NCI-H2081 (cell line): Measurements from ENCODE around the gene TUT1.
"Not testable (repeated sequence)": the region's sequence is repeated elsewhere in the genome, so short reads cannot be mapped to it uniquely, and the experiment has no call there.

Source experiments
- DNase-seq, 2 experiments: peaks; one replicate each; lab custom pipeline; 2025; lab: John Stamatoyannopoulos, UW

TUT1 gene

DNA sequence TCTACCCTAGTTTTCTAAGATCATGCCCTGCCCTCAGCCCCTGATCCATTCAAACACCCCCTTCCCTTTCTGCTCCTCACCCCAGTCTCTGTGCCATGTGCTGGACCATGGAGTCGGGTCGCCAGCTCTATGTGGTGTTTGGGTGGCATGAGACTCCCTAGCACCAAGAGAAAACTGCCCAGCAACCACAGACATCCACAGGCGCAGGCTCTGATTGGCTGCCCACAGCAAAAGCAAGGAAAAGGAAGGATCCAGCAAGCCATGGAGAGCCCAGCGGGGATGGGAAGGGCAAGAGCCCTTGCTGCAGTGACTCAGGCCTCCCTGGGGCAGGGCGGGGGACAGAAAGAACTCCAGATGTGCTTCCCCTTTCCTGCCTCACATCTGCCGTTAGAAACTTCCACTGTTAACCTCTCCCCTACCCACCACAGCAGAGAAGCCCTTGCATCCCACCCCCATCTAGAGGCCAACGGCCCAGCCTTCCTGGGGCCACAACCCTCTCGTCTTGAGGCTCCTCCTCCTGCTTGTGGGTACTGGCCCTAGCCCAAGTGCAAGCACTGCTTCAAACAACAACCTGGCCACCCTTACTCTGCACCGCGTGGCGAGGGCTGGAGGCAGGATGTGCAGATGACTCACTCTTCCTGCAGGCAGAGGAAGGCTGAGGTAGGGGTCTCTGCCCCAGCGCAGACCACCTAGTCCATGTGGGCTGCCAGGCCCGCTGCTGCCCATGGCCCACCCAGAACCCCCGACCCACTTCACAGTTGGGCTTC lies 35.0 kb downstream of the TUT1 start:
- peak; percentile 18 to 25 for DNase-seq

DNA sequence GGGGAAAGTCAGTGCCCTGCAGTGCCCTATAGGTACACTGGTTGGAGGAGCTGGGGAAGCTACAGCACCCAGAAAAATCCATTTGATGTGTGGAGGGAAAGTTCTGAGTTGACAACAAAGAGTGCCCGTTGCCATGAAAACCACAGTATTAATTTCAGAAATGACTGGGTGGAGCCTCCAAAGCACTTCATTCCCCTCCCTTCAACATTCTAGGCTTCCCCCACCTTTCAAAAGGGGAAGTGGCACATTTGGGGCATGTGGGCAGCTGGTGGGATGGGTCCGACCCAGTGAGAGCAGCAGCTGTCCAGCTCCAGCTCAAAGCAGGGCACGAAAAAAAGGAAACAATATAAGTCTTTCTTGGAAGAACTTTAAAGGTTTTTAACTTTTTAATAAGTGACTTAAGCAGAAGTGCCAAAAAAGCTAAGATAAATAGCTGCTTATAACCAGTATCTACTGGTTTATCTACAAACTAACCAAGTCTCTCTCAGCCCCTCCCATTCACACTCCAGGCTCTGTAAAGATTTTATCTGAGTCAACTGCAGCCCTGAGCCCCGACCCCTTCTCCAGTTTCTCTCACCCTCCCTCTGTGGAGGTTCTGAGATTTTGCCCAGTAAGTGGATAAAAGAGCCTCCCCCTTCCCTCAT lies 35.7 kb downstream of the TUT1 start:
- DNase-seq, result no peak

DNA sequence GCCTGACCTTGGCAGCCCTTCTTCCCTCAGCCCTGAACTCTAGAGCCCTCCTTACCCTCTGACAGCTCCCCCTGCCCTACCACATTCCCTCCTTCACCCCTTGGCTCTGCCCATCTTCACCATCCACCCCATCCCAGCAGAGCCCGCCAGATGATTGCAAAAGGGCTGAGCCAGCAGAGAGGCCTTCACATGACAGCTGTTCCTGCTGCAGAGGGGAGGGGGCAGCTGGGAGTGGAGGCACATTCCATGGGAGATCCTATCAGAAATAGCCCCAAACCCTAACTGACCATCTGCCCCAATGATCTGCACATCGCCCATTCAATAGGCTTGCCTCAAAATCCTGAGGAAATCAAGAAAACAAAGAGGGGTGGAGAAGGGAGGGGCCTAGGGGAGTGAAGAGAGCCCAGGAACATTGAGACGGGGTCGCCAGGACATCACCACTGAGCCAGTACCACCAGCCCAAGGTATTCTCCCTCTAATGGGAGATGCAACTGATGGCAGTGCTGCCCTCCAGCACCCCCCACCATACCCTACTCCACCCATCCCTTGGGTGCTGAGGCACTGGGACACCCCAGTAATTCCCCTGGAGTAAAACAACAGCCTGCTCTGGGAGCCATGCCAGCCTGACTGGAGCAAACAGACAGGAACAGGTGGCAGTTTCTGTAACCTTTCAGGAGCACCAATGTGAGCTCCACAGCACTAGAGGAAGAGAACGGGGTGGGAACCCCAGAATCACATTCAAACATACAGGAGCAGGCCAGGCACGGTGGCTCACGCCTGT lies 36.7 kb downstream of the TUT1 start:
- peak in 1 of 2 experiments; percentile 8 for DNase-seq

DNA sequence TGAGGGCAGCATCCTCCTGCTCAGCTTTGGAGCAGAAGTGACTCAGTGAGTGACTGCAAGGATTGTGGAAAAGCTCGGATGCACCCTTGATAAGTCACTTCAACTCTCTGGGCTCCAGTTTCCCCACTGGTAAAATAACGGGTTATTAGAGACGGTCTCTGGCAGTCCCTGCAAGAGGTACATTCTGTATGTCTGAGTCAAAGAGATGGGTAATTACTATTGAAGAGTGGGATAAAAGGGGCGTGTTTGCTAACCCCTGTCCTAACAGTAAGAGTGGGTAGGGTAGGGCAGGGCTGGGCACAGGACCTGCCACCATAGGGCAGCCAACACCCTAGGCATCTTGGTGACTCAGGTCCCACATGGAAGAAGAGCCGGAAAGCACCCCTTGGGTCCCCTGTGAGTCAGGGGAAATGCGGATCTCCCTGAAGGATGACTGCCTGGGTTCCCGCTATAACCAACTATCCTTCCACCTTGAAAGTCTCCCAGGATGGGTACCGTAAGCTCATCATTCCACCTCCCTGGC lies 37.4 kb downstream of the TUT1 start:
- DNase-seq, result no peak

DNA sequence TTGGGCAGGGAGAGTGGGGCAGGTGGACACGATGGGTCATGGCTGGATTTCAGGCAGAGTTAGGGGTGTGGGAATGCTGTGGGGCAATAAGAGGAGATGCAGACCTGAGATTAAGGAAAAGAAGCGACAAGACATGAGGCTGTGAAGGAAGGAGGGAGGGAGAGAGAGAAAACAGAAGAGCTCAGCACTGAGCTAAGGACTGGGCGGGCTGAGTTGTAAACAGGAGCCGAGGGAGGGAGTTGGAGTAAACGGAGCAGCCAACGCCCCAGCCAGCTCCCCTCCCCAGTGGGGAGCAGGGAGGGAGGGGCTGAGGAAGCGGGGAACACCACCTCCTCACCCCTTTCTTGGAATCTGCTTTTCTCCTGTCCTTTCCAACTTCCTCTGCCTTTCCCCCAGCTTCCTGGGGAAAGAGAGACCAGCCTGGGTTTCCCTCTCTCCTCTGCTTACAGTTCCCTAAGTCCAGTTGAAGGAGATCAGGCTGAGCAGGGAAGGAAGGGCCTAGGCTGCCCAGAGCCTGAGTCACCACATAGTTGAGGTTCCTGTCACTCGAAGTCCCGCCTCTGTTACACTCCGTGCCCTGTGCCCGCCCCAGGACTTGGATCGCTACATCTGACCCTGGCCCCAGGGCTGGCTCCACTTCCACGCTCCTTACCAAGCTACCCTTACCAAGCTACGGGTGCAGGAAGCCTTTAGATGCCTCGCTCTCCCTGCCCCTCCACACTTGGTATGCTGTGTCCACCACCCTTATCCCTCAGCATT lies 38.1 kb downstream of the TUT1 start:
- no peak for DNase-seq

DNA sequence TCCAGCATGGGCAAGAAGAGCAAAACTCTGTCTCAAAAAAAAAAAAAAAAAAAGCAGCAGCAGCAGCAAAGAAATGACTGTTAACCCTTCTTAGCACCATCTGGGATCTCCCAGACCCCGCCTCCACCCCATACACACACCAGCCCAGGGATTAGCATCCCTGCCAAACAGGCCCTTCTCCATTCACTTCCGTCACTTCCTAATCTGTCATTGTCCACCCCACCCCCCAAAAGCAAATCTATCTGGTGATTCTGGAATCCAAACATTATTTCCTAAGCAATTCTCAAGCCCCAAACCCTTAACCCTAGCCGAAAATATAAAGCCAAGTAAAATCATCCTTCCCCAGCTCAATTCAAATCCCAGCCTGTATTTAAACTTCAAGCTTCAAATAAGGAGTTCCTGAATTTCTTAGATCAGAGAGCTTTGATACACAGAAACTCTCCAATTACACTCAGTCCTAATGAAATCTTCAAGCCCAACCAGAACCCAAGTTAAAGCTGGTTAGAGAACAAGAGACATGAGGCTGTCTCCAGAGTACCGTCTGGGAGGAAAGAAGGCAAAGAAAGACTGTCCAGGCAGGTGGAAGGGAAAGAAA lies 38.7 kb downstream of the TUT1 start:
- no peak for DNase-seq

DNA sequence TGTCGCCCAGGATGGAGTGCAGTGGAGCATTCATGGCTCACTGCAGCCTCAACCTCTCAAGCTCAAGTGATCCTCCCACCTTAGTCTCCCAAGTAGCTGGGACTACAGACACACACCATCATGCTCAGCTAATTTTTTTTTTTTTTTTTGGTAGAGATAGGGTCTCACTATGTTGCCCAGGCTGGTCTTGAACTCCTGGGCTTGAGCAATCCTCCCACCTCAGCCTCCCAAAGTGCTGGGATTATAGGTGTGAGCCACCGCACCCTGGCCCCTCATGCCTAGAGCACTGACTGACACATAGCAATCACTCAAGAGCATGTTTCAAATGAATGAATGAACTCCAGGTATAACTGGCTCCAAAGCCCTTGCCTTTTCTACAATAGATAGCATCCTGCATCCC lies 40.8 kb downstream of the TUT1 start:
- DNase-seq, result not testable (repeated sequence)

DNA sequence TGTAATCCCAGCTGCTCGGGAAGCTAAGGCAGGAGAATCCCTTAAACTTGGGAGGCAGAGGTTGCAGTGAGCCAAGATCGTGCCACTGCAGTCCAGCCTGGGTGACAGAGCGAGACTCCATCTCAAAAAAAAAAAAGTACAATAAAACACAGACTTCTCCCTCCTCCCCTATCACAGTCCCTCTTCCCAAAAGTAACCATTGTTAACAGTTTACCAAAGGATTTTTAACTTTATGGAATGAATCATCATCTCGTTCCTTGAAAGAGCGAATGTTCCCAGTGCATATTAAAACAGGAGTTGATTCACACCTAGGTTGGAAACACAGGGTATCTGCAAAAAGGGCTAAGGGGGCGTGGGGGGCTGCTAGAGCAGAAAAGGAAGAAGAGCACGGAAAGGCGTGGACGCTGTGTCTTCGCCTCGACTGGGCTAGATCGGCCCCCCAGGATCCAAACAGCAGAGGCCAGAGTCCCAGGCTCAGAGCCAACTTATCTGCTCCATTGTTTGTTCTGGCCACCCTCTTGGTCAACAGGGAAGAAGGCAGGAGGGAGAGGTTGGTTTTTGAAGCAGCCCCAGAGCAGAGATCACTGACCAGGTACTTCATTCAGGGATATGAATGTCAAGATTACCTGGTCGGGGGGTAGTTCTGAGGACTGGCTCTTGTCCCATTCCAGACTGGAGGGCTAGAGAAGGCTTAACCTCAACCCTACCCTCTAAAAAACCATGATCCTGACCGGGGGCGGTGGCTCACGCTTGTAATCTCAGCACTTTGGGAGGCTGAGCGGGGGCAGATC lies 42.6 kb downstream of the TUT1 start:
- DNase-seq, result no peak

DNA sequence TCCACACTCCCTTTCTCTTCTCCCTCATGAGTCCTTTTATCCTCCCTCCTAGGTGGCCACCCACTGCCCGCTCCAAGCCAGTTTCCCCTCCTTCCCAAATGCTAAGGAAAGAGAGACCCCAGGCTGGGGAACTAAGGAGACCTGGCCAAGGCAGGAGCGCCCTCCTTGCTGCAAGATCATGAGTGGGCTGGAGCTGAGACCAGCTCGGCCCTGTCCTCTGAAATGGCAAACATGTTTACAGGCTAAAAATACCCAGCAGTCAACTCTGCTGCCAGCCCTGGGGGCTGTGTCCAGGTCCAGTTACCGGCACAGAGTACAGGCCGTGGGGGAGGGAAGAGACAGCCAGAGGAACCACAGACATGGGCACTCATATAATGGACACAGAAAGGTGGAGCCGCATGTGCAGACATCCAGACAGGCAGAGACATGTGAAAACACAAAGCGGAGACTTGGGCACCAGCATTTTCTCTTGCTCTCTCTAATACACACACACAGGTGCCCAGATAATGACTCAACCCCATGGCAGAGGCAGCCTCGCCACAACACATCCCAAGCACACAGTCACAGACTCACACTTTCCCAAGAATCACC lies 43.5 kb downstream of the TUT1 start:
- no peak for DNase-seq

DNA sequence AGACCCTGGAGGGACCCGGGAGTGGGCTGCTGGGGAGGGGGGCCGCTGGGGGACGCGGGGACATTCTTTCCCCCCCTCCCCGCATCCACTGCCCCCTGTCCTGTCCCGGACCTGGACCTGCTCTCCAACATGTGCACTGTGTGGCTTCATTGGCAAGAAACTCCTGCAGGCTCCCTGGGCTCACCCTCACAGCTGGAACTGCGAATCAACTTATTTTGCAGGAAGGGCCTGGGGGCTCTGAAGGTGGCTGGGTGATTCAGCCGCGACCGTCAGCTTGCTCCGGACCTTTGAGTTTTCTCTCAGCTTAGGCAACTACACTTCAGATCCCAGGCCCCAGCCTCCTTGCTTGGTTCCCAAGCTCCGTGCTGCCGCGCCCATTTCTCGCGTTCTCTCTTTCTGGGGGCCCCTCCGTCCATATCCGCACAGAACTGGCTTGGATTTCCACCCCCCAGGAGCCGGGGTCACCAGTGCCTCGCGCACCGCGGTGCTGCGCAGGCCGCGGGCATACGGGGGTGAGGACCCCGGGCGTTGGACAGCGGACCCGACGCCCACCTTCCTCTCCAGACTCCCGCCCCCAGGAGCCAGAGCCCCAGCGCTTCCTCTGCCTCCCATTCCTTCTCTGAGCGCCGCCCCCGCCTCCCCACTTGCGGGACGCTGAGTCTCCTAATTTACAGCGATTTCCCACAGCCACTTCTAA lies 44.2 kb downstream of the TUT1 start:
- DNase-seq, result no peak

DNA sequence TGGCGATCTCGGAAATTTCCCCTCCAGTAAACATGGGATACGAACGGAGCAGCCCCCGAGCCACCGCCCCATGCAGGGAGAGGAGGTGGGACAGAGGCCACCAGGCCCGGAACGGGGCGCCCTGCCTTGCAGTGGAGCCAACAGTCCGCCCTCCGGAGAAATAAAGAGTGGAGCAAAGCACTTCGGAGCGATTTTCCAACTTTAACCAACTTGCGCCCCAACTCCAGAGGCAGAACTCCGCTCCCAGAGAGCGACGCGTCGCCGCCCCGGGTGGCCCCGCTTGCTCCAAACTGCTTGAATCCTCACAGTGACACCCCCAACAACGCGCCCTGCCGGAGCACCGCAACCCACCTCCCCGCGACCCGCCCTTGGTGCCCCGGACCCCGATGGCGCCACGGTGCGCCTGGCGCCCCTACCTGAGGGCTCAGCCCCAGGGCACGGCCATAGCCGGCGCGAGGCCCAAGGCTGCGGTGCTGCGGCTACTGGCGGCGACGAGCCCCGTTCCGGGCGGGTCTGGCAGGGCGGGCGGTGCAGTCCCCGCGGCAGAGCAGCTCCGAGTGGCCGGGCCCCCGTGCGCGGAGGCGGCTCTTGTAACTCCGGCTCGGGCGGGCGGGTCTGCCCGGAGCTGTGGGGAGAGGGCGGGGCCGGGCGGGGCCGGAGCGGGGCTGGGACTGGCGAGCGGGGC lies 44.9 kb downstream of the TUT1 start, which contains the start of gene AHNAK:
Gene AHNAK (minus strand): TSS at position 563 of the 685 bp plus-strand sequence. CDS start 10,708 bp downstream, outside the sequence.
- DNase-seq, result peak in 1 of 2 experiments; percentile 3

DNA sequence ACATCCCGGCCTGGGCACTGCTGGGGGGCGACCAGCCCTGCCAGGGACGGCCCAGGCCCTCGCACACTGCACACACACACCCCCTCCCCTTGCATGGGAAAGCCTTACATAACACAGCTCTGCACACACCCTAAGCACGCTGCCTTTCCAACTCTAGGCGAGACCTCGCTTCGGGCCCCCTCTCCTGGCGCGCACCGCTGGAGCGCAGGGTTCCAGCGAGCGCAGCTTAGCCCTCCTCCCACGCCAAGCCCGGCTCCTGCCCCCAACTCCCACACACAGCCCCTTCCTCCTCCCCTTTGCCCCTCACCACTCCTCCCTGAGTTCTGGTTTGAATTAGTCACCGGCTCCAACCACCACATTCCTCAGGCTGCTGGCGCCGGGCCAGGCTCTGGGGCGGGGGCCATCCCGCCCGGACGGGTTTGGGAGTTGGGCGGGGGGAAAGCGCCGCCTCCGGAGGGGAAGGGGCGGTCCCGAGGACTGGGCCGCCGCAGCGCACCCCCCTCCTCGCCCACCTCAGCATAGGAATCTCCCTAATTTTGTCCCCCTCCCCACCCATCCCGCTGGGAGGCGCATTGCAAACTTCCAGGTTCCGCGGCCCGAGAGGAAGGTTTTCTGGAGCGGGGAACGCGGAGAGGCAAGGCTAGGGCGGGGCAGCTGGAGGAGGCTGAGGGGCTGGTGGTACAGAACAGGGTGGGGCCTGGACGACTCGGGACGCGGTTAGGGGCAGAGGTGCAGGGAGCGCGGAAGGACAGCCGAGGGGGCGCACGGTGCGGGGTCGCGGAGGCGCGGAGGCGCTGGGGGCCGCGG lies 45.7 kb downstream of the TUT1 start:
- DNase-seq, result no peak

DNA sequence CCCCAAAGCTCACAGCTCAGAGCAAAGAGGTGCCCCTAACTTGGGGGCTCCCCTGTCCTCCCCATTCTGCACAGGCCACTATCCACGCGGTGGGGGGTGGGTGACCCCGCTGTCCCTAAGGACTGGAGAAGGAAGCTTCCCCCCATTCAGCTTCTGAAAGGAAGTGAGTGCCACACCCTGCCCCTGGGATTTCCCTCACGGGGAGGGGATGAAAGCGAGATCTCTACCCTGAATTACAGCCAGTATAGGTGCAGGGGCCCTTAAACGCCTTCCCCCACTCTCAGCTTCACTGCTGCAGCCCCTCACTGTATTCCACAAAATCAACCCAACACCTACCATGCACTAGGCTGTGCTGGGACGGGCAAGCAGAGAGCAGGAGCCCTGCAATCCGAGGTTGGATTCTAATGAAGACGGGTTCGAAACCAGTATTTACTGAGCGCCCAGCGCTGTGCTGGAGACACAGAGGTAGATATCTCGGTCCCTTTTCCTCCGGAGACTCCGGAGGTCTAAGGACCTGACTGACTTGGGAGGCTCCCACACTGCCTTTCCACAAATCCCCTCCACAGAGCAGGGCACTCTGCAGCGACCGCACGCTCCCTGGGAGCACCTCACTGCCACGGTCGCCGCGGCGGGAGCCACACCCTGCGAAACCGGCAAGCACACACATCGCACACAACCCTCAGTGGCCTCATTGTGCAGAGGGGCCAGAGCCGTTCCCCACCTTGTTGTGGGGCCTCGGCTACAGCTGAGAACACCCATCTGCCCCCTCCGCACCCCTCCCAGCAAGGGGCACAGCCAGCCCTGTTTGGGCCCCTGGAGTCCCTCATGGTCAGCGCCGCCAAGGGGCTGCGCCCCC lies 46.5 kb downstream of the TUT1 start:
- no peak for DNase-seq

DNA sequence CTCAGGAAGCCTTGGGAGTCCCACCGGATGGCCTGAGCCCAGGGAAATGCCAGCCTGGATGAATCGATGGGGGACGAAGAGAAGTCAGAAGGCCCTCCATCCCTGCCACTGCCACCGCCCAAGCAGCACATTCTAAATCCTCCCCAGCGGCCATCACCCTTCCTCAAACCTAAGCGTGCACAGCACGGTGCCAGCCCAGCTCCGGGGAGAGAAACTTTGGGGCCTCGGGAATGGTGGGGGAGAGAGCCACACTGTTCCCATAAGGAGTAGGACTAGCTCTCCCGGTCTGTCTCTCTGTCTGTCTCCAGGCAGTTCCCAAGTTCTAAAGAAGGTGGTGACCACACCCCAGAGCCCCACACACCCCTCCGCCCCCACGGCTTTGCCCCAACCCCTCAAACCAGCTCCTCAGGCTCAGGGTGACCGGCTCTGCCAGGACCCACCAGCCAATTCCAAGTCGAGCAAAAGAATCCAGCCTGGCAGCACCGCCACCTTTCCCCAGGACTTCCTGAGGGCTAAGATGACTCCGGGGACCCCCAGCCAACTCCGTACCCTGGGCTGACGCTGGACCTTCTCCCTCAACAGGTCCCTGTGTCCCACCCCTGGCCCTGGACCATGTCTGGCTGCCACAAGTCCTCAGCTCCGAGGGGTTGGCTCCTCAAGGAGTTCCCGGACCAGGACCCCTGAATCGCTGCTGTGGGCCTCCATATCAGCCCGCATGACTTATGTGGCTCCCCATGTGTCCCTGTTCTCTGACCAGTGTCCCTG lies 47.5 kb downstream of the TUT1 start:
- no peak for DNase-seq

DNA sequence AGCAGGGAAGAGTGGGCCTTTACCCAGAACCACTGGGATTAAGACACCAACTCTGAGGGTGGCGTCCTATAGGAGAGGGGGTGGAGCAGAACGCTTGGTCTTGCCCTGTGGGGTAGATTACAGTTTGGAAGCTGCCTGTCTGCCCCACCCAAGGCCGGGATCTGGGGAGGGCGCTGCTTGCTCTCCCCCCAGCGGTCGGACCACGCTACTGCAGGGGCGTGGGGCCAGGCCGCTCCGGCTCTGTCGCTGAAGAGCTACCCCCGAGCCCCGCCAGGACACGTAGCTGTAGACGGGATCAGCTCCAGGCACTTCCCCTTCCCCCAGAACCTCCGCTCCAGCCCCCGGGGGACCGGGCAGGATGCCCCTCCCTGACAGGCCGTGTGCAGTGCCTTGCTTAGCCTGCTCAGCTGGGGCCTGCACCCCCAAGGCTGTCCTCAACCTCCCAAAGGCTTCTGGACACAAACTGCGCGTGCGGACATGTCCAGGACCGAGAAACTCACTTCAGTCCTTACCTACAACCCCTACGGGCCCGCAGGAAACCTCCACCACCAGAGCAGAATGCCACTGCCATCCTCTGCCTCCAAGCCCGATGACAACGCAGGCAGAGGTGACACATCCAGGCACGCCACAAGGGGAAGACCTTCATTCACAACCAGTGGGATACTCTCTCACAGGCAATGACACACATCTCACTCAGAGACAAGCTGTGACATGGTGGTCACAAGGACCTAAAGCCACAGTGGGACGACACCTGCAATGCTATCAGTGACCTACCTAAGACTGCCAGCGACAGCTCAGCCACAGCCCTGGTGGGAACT lies 48.4 kb downstream of the TUT1 start:
- peak; percentile 40 to 63 for DNase-seq
